Astrocyte (in vitro differentiated cells and primary cell): ENCODE measurements around the gene CNN2.

Source experiments
- CTCF ChIP-seq: IDR thresholded peaks from 2 replicates; pipeline ENCODE4 v1.5.1; 2011; ENCODE audit warnings: low read depth, mild to moderate bottlenecking, inconsistent platforms, low read length, moderate library complexity; ENCODE audit not compliant: insufficient read depth
- EZH2 ChIP-seq: IDR thresholded peaks from 2 replicates; pipeline ENCODE4 v1.6.1; 2012; ENCODE audit warnings: mild to moderate bottlenecking, low read length, inconsistent platforms; ENCODE audit not compliant: insufficient read depth

GRCh38 chr19:1035998-1036621 is 9.7 kb downstream of the CNN2 start:
- TF ChIP-seq CTCF = no peak
- TF ChIP-seq EZH2 = no peak
